ENCODE results near the gene INPP4A. TPM values are rescaled to one million over a fixed set of nuclear protein-coding genes. Genes with fewer than 3 reads are reported as not detected.

Gene INPP4A
- total and polyA plus RNA-seq, 2 of the 13 experiments (the other 11 are each of a cell fraction or from before 2014, with no cell fraction given): 10.1 to 10.9 TPM

GRCh38 chr2:98520806-98521205 lies 76.1 kb downstream of the INPP4A start:
- no peak for DNase-seq (ENCODE audit: low spot score)
- Histone ChIP-seq H3K79me2 (ENCODE audit: insufficient read depth, low read length) (no peaks in the 10 kb centered on the region), H3K4me3 (replicated peaks in 1 of 3; ENCODE audit: insufficient read depth in 1 of 3, low read depth in 2 of 3, low read length in 3 of 3) (no peak overlapping the region), H3K36me3 (replicated peaks in 1 of 2; ENCODE audit: control insufficient read depth in 1 of 2, insufficient read depth in 2 of 2, low read length in 2 of 2) (peaks cover 0 to 2% of the 10 kb centered on the region in 2 experiments; a peak in 2 of 5 replicates), H3K4me2 (ENCODE audit: low read depth, low read length) (no peak overlapping the region), H2AFZ (ENCODE audit: low read length) (no peak overlapping the region), H4K20me1 (ENCODE audit: insufficient read depth, low read length) (no peaks in the 10 kb centered on the region), H3K4me1 (ENCODE audit: insufficient read depth, low read length) (no peaks in the 10 kb centered on the region), H3K27me3 (ENCODE audit: control insufficient read depth in 1 of 2, insufficient read depth in 2 of 2, low read length in 2 of 2) (no peaks in the 10 kb centered on the region), H3K9ac (ENCODE audit: insufficient read depth, low read depth, low read length) (no peak overlapping the region), H3K27ac (ENCODE audit: extremely low read length, insufficient read depth, low read length) (no peak overlapping the region), H3K9me3 (ENCODE audit: low read length) (no peaks in the 10 kb centered on the region)
- in situ Hi-C loops (cut with HindIII; ENCODE audit: extremely low pct_ligation_motif_present, low pct_unique_long_range_greater_than_20kb): no loop called here
- WGBS (ENCODE audit: low lambda C conversion rate): 90% methylated on average over 5 of the region's 6 CpGs
- no TSS peak for BruUV-seq (replicated peaks)
- intact Hi-C loops (cut with micrococcal nuclease; ENCODE audit: unreplicated experiment): no loop called here
- POLR2A ChIA-PET: no interaction called here
- no peak for ATAC-seq
- TF ChIP-seq ZFX (CRISPR knock-in tag; IDR thresholded peaks at IDR 0.05; ENCODE audit: low read depth): no peak
- CTCF ChIA-PET (ENCODE audit: low intra/inter-chr PET ratio, low total read pairs): no interaction called here
- no peak for FAIRE-seq

- Histone ChIP-seq H3K27me3 (ENCODE audit: control insufficient read depth in 1 of 2, insufficient read depth in 2 of 2, low read length in 2 of 2) (no peaks in the 10 kb centered on the region), H4K20me1 (ENCODE audit: insufficient read depth, low read length) (no peaks in the 10 kb centered on the region), H3K4me3 (replicated peaks in 1 of 3; ENCODE audit: insufficient read depth in 1 of 3, low read depth in 2 of 3, low read length in 3 of 3) (no peak overlapping the region), H3K4me1 (ENCODE audit: insufficient read depth, low read length) (no peaks in the 10 kb centered on the region), H2AFZ (ENCODE audit: low read length) (no peak overlapping the region), H3K9me3 (ENCODE audit: low read length) (no peaks in the 10 kb centered on the region), H3K9ac (ENCODE audit: insufficient read depth, low read depth, low read length) (no peak overlapping the region), H3K79me2 (ENCODE audit: insufficient read depth, low read length) (no peaks in the 10 kb centered on the region), H3K36me3 (replicated peaks in 1 of 2; ENCODE audit: control insufficient read depth in 1 of 2, insufficient read depth in 2 of 2, low read length in 2 of 2) (peaks cover 0 to 2% of the 10 kb centered on the region in 2 experiments; a peak in 2 of 5 replicates), H3K4me2 (ENCODE audit: low read depth, low read length) (no peak overlapping the region), H3K27ac (ENCODE audit: extremely low read length, insufficient read depth, low read length) (no peak overlapping the region)
- FAIRE-seq (no peak), ATAC-seq (no peak), DNase-seq (ENCODE audit: low spot score) (no peak)
- in situ Hi-C loops (cut with HindIII; ENCODE audit: extremely low pct_ligation_motif_present, low pct_unique_long_range_greater_than_20kb) (no loop called here), intact Hi-C loops (cut with micrococcal nuclease; ENCODE audit: unreplicated experiment) (no loop called here)
- 88% methylated on average over 7 of the region's 7 CpGs for WGBS (ENCODE audit: low lambda C conversion rate)
- ChIA-PET POLR2A (no interaction called here), CTCF (ENCODE audit: low intra/inter-chr PET ratio, low total read pairs) (no interaction called here)
- no peak for TF ChIP-seq CCAR2 (optimal IDR thresholded peaks at IDR 0.05; ENCODE audit: low read depth, low read length)
- BruUV-seq (replicated peaks): no TSS peak
These were observed 76.6 kb downstream of the INPP4A start for GRCh38 chr2:98521266-98521665.

- H3K4me1 ChIP-seq (ENCODE audit: insufficient read depth, low read length): no peaks in the 10 kb centered on the region
- no peak overlapping the region for H3K27ac ChIP-seq (ENCODE audit: extremely low read length, insufficient read depth, low read length)
- H3K4me2 ChIP-seq (ENCODE audit: low read depth, low read length): no peak overlapping the region
- no peak overlapping the region for H2AFZ ChIP-seq (ENCODE audit: low read length)
- no TSS peak for BruUV-seq (replicated peaks)
- POLR2A ChIA-PET: no interaction called here
- no peaks in the 10 kb centered on the region for H3K9me3 ChIP-seq (ENCODE audit: low read length)
- no peak overlapping the region for H3K4me3 ChIP-seq (replicated peaks in 1 of 3; ENCODE audit: insufficient read depth in 1 of 3, low read depth in 2 of 3, low read length in 3 of 3)
- DNase-seq (ENCODE audit: low spot score): no peak
- H3K9ac ChIP-seq (ENCODE audit: insufficient read depth, low read depth, low read length): no peak overlapping the region
- peaks cover 0 to 2% of the 10 kb centered on the region in 2 experiments; a peak in 2 of 5 replicates for H3K36me3 ChIP-seq (replicated peaks in 1 of 2; ENCODE audit: control insufficient read depth in 1 of 2, insufficient read depth in 2 of 2, low read length in 2 of 2)
- CTCF ChIA-PET (ENCODE audit: low intra/inter-chr PET ratio, low total read pairs): no interaction called here
- 97% methylated on average over 2 of the region's 2 CpGs for WGBS (ENCODE audit: low lambda C conversion rate)
- intact Hi-C loops (cut with micrococcal nuclease; ENCODE audit: unreplicated experiment) (no loop called here), in situ Hi-C loops (cut with HindIII; ENCODE audit: extremely low pct_ligation_motif_present, low pct_unique_long_range_greater_than_20kb) (no loop called here)
- no peaks in the 10 kb centered on the region for H4K20me1 ChIP-seq (ENCODE audit: insufficient read depth, low read length)
- ATAC-seq: no peak
- no peaks in the 10 kb centered on the region for H3K79me2 ChIP-seq (ENCODE audit: insufficient read depth, low read length)
- FAIRE-seq: no peak
- no peaks in the 10 kb centered on the region for H3K27me3 ChIP-seq (ENCODE audit: control insufficient read depth in 1 of 2, insufficient read depth in 2 of 2, low read length in 2 of 2)
- TF ChIP-seq ZBTB3 (CRISPR knock-in tag; IDR thresholded peaks at IDR 0.05; ENCODE audit: borderline replicate concordance, low read depth) (no peak), ZBTB43 (CRISPR knock-in tag; conservative IDR thresholded peaks at IDR 0.05) (no peak), SP1 (IDR thresholded peaks at IDR 0.05) (no peak), SP1 (CRISPR knock-in tag; IDR thresholded peaks at IDR 0.05) (no peak), TOPORS (CRISPR knock-in tag; IDR thresholded peaks at IDR 0.05) (no peak), U2AF2 (IDR thresholded peaks at IDR 0.05; ENCODE audit: low read depth, low read length) (no peak), ZFP82 (CRISPR knock-in tag; IDR thresholded peaks at IDR 0.05; ENCODE audit: borderline replicate concordance) (no peak), PAWR (CRISPR knock-in tag; IDR thresholded peaks at IDR 0.05; ENCODE audit: borderline replicate concordance) (no peak), NFRKB (IDR thresholded peaks at IDR 0.05) (no peak), ARHGAP35 (CRISPR knock-in tag; IDR thresholded peaks at IDR 0.05; ENCODE audit: borderline replicate concordance) (no peak), EHMT2 (IDR thresholded peaks at IDR 0.05; ENCODE audit: borderline replicate concordance, low read depth, low read length) (no peak)
These were observed 78.2 kb downstream of the INPP4A start for GRCh38 chr2:98522854-98523253.
